Stomach (tissue), 9 donors: ENCODE results near the gene ADCY5. TPM values are rescaled to one million over a fixed set of nuclear protein-coding genes. Genes with fewer than 3 reads are reported as not detected.

Experiments
- DNase-seq, 2 donors: peaks; one replicate each; pipeline versions ENCODE4 v3.0.0 to v3.0.0-alpha.2; 2013 to 2019
- H3K27ac ChIP-seq, 5 donors: fragments of 200-600 bp in 4 of 5; sonication (generic) in 4 of 5; one replicate each; pipeline ENCODE4 v1.5.1; 2013 to 2019; ENCODE audit warnings: mild to moderate bottlenecking in 1 of 5, moderate library complexity in 1 of 5
- H3K27me3 ChIP-seq, 3 donors: fragments of 200-600 bp; sonication (generic); one replicate each; pipeline ENCODE4 v1.5.1; 2017 to 2019; ENCODE audit warnings: mixed run types in 1 of 3
- H3K36me3 ChIP-seq, 4 donors: fragments of 200-600 bp; sonication (generic); 1 replicate in 3 of 4; 2 replicates in 1 of 4; pipeline ENCODE4 v1.5.1; 2016 to 2019
- H3K4me1 ChIP-seq, 4 donors: fragments of 200-600 bp; sonication (generic); one replicate each; pipeline ENCODE4 v1.5.1; 2016 to 2019
- H3K4me3 ChIP-seq, 4 donors: fragments of 200-600 bp; sonication (generic) in 3 of 4; one replicate each; pipeline ENCODE4 v1.5.1; 2016 to 2019; ENCODE audit warnings: mild to moderate bottlenecking in 1 of 4
- H3K9me3 ChIP-seq, 4 donors: fragments of 200-600 bp; sonication (generic); one replicate each; pipeline ENCODE4 v1.5.1; 2016 to 2019
- CTCF ChIP-seq, 7 experiments: fragments of 450-650 bp in 4 of 7; fragments of 200-600 bp in 3 of 7; sonication (generic) in 3 of 7; IDR thresholded peaks; one replicate each; pipeline ENCODE4 v1.5.1; 2016 to 2019; ENCODE audit warnings: antibody characterized with exemption in 7 of 7, control low read depth in 2 of 7, mild to moderate bottlenecking in 1 of 7
- EP300 ChIP-seq: sonication (generic); formaldehyde crosslinking; IDR thresholded peaks from one replicate; pipeline ENCODE4 v1.6.1; 2017; ENCODE audit warnings: antibody characterized with exemption
- POLR2A ChIP-seq, 4 donors: fragments of 450-650 bp; IDR thresholded peaks; one replicate each; pipeline ENCODE4 v1.6.1; 2016; ENCODE audit warnings: antibody characterized with exemption in 4 of 4, control low read depth in 2 of 4, mild to moderate bottlenecking in 1 of 4, moderate library complexity in 1 of 4
- POLR2AphosphoS5 ChIP-seq, 3 donors: sonication (generic); formaldehyde crosslinking; IDR thresholded peaks; one replicate each; pipeline ENCODE4 v1.6.1; 2016; ENCODE audit warnings: antibody characterized with exemption in 3 of 3
- WGBS, 5 donors: extraction: QIAGEN DNeasy Blood & Tissue Kit in 3 of 5; methylation state at CpG; one replicate each; pipeline versions ENCODE4 v1.1.5 to v1.1.7; 2013 to 2018; 5-methylcytosine and 5-hydroxymethylcytosine counted together
- intact Hi-C: fragments of 100-400 bp; cut with DNase I; formaldehyde crosslinking; loops from one replicate; pipeline ENCODE4 v1.15.1; 2023; ENCODE audit warnings: low total_unique reads
- polyA plus RNA-seq, 3 donors: library from polyadenylated mRNA; stranded (reverse); fragments of 200-250 nt; gene quantifications; one replicate each; pipeline ENCODE4 v1.2.3, GENCODE V29; 2013
- total RNA-seq, 5 donors: library from RNA; depleted of rRNA; stranded (reverse); fragments of >200 nt; gene quantifications; one replicate each; pipeline versions ENCODE4 v1.1.0 to v1.2.3, GENCODE V29; 2014 to 2016
- donor health status: healthy with polysubstance abuse.
- donor health status: Bipolar disorder and iron deficiency.
- donor health status: healthy.

The ADCY5 gene
- total and polyA plus RNA-seq, 8 donors = 1.8 to 79.9 (median 16.3) TPM

- Histone ChIP-seq H3K4me3 (no peak overlapping the region), H3K27me3 (no peaks in the 10 kb centered on the region), H3K4me1 (peaks cover 0 to 90% (median 54%) of the 10 kb centered on the region in 4 donors), H3K27ac (peak overlapping the region in 4 of 5 donors; percentile 51 to 89 (median 74)), H3K36me3 (no peaks in the 10 kb centered on the region), H3K9me3 (no peaks in the 10 kb centered on the region)
- DNase-seq = no peak
- no peak for TF ChIP-seq CTCF (IDR thresholded peaks at IDR 0.05)
- TF ChIP-seq EP300 = no peak
- TF ChIP-seq POLR2AphosphoS5 (IDR thresholded peaks at IDR 0.05) = no peak
- no peak for TF ChIP-seq POLR2A (IDR thresholded peaks at IDR 0.05)
- 72 to 87% (median 84%) methylated on average over 20 of the region's 20 CpGs for WGBS, 5 donors
- intact Hi-C loops = no loop called here
Observed at GRCh38 chr3:123419181-123419849, 29.6 kb downstream of the ADCY5 start.

GRCh38 chr3:123416647-123417046, 32.2 kb downstream of the ADCY5 start:
- H3K4me1 ChIP-seq = peaks cover 0 to 87% (median 55%) of the 10 kb centered on the region in 4 donors

GRCh38 chr3:123416173-123416572, 32.7 kb downstream of the ADCY5 start:
- Histone ChIP-seq H3K9me3 (no peaks in the 10 kb centered on the region), H3K4me1 (peaks cover 0 to 87% (median 57%) of the 10 kb centered on the region in 4 donors), H3K36me3 (no peaks in the 10 kb centered on the region), H3K27me3 (no peaks in the 10 kb centered on the region), H3K27ac (peak overlapping the region in 4 of 5 donors; percentile 78 to 89 (median 82)), H3K4me3 (no peak overlapping the region)
- TF ChIP-seq EP300 (peak; percentile 92), POLR2A (IDR thresholded peaks at IDR 0.05) (no peak), CTCF (IDR thresholded peaks at IDR 0.05) (no peak), POLR2AphosphoS5 (IDR thresholded peaks at IDR 0.05) (peak; percentile 48 to 78 (median 66))
- 65 to 85% (median 82%) methylated on average over 4 of the region's 4 CpGs for WGBS, 5 donors
- intact Hi-C loops = no loop called here
- no peak for DNase-seq

More at GRCh38 chr3:123416647-123417046, 32.2 kb downstream of the ADCY5 start:
- 79 to 92% (median 89%) methylated on average over 6 of the region's 6 CpGs for WGBS, 5 donors
- DNase-seq = no peak
- Histone ChIP-seq H3K36me3 (no peaks in the 10 kb centered on the region), H3K9me3 (no peaks in the 10 kb centered on the region), H3K27me3 (no peaks in the 10 kb centered on the region), H3K27ac (peak overlapping the region in 4 of 5 donors; percentile 78 to 89 (median 82)), H3K4me3 (no peak overlapping the region)
- intact Hi-C loops = no loop called here
- TF ChIP-seq POLR2AphosphoS5 (IDR thresholded peaks at IDR 0.05) (no peak), EP300 (no peak), CTCF (IDR thresholded peaks at IDR 0.05) (no peak), POLR2A (IDR thresholded peaks at IDR 0.05) (no peak)

GRCh38 chr3:123414973-123415775, 33.7 kb downstream of the ADCY5 start:
- no peaks in the 10 kb centered on the region for H3K36me3 ChIP-seq
- no peak for TF ChIP-seq CTCF (IDR thresholded peaks at IDR 0.05)
- no peak for TF ChIP-seq POLR2AphosphoS5 (IDR thresholded peaks at IDR 0.05)
- TF ChIP-seq EP300 = no peak
- no peak for TF ChIP-seq POLR2A (IDR thresholded peaks at IDR 0.05)
- peak in 1 of 2 donors; percentile 66 for DNase-seq
- no peaks in the 10 kb centered on the region for H3K9me3 ChIP-seq
- peak overlapping the region; percentile 26 to 89 (median 79) for H3K27ac ChIP-seq
- H3K27me3 ChIP-seq = no peaks in the 10 kb centered on the region
- intact Hi-C loops = no loop called here
- no peak overlapping the region for H3K4me3 ChIP-seq
- H3K4me1 ChIP-seq = peaks cover 0 to 88% (median 54%) of the 10 kb centered on the region in 4 donors
- WGBS, 5 donors = 57 to 70% (median 66%) methylated on average over 17 to 18 of the region's 18 CpGs
